Measurements from ENCODE around the gene MCM9.

MCM9 gene

DNA sequence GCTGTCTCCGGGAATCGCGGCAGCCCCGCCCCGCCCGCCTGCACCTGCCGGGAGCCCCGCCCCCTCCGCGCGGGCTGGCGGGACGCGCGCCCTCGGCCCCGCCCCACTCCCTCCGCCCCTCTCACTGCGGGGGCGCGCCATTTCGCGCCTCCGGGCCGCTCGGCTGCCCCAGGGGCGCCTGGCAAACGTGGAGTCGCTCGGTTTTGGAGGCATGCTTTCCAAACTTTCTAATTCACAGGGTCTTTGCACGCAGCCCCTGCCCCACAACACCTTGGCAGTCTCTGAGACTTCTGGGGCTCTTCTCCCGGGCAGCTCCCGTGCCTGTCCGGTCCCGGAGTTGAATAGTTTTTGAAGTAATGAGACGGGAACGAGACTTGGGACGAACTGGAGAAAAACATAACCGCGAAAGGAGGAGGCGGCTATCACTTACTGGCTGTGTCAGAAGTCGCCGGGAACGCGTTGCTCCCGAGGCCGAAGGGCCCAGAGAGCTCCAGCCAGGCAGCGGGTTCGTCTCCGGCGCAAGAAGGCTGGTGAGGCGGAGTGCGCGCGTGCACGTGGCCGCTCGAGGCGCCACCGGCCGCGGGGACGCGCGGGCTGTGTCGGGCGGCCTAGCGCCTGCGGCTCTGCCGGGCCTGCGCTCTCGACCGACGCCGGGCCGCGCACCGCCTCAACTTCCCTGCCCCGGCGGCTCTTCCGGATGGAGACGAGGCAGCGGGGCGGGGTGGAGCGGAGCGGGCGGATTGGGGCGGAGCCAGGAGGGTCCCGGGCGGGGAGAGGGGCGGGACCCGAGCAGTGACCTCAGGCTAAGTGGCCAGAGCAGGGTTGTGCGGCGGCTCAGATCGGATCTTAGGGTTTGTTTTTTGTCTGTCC, at the start of gene MCM9:
Gene MCM9 (minus strand): TSS at position 699 of the 870 bp plus-strand sequence. CDS start 3,436 bp downstream, outside the sequence.
- H3K27ac ChIP-seq: peak within 1 kb of the TSS; percentile 88
- peaks cover 22% of the 10 kb centered on the region for H3K36me3 ChIP-seq
- no peaks in the 10 kb centered on the region for H3K9me3 ChIP-seq
- H3K27me3 ChIP-seq: no peaks in the 10 kb centered on the region
- H3K4me1 ChIP-seq (ENCODE audit: control insufficient read depth in 1 of 2, insufficient read depth in 1 of 2, low read depth in 1 of 2, low read length in 1 of 2): peaks cover 11 to 14% of the 10 kb centered on the region in 2 experiments
- peak within 1 kb of the TSS; percentile 99 for H3K4me3 ChIP-seq (ENCODE audit: low read depth in 1 of 2, low read length in 1 of 2)
- TF ChIP-seq, protein P1, sequence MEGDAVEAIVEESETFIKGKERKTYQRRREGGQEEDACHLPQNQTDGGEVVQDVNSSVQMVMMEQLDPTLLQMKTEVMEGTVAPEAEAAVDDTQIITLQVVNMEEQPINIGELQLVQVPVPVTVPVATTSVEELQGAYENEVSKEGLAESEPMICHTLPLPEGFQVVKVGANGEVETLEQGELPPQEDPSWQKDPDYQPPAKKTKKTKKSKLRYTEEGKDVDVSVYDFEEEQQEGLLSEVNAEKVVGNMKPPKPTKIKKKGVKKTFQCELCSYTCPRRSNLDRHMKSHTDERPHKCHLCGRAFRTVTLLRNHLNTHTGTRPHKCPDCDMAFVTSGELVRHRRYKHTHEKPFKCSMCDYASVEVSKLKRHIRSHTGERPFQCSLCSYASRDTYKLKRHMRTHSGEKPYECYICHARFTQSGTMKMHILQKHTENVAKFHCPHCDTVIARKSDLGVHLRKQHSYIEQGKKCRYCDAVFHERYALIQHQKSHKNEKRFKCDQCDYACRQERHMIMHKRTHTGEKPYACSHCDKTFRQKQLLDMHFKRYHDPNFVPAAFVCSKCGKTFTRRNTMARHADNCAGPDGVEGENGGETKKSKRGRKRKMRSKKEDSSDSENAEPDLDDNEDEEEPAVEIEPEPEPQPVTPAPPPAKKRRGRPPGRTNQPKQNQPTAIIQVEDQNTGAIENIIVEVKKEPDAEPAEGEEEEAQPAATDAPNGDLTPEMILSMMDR (IDR thresholded peaks at IDR 0.05): no peak

DNA sequence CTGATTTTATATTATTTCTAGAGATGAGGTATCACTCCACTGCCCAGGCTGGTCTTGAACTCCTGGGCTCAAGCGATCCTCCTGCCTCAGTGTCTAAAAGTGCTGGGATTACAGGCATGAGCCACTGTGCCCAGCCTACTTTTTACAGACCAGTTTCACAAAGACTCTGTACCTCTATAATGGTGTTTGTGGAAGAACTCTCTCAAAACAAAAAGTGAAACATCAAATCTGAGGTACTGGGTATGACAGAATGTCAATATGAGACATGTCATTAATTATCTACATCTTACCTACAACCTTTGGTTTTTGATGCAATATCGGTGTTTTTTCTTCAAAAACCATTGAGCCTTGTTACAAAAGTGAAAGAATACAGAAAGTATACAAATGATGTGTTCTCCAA, 49.4 kb upstream of the MCM9 start:
- Histone ChIP-seq H3K4me1 (ENCODE audit: control insufficient read depth in 1 of 2, insufficient read depth in 1 of 2, low read depth in 1 of 2, low read length in 1 of 2) (no peaks in the 10 kb centered on the region), H3K4me3 (ENCODE audit: low read depth in 1 of 2, low read length in 1 of 2) (no peak overlapping the region), H3K27ac (no peak overlapping the region), H3K27me3 (no peaks in the 10 kb centered on the region), H3K36me3 (no peaks in the 10 kb centered on the region), H3K9me3 (no peaks in the 10 kb centered on the region)
- TF ChIP-seq, protein P1 (IDR thresholded peaks at IDR 0.05): no peak

DNA sequence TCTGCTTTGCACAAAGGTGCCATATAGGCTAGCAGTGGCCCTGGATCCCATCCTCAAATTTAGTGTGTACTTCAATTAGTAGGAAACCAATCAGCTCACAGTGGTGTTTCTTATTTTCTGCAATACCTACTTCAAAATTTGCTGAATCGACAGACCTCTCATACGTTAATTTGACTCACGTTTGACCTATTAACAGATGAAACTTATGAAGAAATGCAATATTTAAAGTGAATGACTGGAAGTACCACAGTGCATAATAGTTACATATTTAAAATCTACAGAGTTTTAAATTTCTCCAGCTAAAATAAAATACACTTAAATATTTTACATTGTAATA, 47.6 kb upstream of the MCM9 start:
- H3K4me3 ChIP-seq (ENCODE audit: low read depth in 1 of 2, low read length in 1 of 2): no peak overlapping the region
- H3K4me1 ChIP-seq (ENCODE audit: control insufficient read depth in 1 of 2, insufficient read depth in 1 of 2, low read depth in 1 of 2, low read length in 1 of 2): no peaks in the 10 kb centered on the region
- H3K27me3 ChIP-seq: no peaks in the 10 kb centered on the region
- H3K9me3 ChIP-seq: no peaks in the 10 kb centered on the region
- H3K36me3 ChIP-seq: no peaks in the 10 kb centered on the region
- TF ChIP-seq, protein P1 (IDR thresholded peaks at IDR 0.05): no peak
- no peak overlapping the region for H3K27ac ChIP-seq

DNA sequence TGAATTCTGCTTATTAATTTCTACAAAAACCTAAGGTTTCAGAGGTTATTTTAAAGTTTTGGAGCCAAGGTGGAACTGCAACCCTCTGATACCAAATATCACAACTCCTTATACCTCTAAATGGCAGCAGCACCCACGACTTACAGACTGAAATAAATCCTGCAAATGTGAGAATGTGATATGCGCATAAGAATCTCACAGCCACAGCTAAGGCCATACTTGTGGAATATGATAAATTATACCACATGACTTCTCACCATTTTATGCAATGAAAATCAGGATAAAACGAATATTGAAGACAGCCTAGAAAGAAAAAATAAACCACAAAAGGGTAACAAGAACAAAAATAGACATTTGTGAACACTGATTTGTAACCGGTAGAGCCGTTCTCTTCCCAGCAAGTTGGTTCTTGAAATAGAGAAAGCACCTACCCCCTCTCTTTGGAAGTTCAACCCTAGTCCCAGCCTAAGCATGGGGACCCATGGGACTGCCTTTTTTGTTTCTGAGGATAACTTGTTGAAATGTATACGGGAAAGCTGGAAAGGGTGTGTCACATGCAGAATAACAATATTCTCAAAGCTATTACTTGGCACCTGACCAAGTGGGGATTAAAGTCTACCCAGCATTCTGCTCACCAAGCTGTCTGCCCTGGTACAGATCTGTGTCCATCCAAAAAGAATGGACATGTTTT, 47.1 kb upstream of the MCM9 start:
- Histone ChIP-seq H3K27ac (no peak overlapping the region), H3K4me1 (ENCODE audit: control insufficient read depth in 1 of 2, insufficient read depth in 1 of 2, low read depth in 1 of 2, low read length in 1 of 2) (no peaks in the 10 kb centered on the region), H3K36me3 (no peaks in the 10 kb centered on the region), H3K4me3 (ENCODE audit: low read depth in 1 of 2, low read length in 1 of 2) (no peak overlapping the region), H3K9me3 (no peaks in the 10 kb centered on the region), H3K27me3 (no peaks in the 10 kb centered on the region)
- TF ChIP-seq, protein P1 (IDR thresholded peaks at IDR 0.05): no peak

DNA sequence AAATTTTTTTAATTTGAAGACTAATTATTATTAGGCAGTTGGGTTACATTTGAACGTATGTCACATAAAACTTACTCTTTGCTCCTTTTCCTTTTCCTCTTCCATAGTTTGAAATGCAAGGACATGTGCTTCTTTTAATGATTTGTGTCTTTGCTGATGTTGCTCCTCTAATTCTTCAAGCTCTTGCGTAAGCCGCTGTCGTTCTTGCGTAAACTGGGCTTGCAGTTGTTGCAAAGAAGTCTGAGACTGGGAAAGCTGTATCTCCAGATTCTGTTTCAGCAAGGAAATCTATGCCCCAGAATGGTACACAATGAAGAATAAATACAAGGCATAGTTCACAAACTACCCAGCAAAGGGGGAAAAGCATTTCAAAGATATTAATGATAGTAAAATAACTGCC, 45.1 kb upstream of the MCM9 start:
- Histone ChIP-seq H3K36me3 (no peaks in the 10 kb centered on the region), H3K27me3 (no peaks in the 10 kb centered on the region), H3K9me3 (no peaks in the 10 kb centered on the region), H3K4me3 (ENCODE audit: low read depth in 1 of 2, low read length in 1 of 2) (no peak overlapping the region), H3K4me1 (ENCODE audit: control insufficient read depth in 1 of 2, insufficient read depth in 1 of 2, low read depth in 1 of 2, low read length in 1 of 2) (no peaks in the 10 kb centered on the region), H3K27ac (no peak overlapping the region)
- TF ChIP-seq, protein P1 (IDR thresholded peaks at IDR 0.05): no peak
